Activated naive CD8-positive, alpha-beta T cell treated with anti-CD3 and anti-CD28 coated beads, Interleukin-2, amount 10 ng/mL, durations not matched to agents 7 days and 5 days (primary cell): Measurements from ENCODE around the gene METTL14. TPM values are rescaled to one million over a fixed set of nuclear protein-coding genes. Genes with fewer than 3 reads are reported as not detected.
A peak's percentile ranks its signal among the peaks of the same experiment; 100 is the strongest.

Experiments
- ATAC-seq: fragments of 150-1000 bp; cut with Tn5 transposase; one replicate; pipeline ENCODE4 v1.10.0; 2021; ENCODE audit warnings: low read depth, moderate library complexity
- POLR2A ChIA-PET: fragments of 350-600 bp; sonication (Branson Sonifier 250); formaldehyde crosslinking; loops from one replicate; lab custom pipeline; 2021; ENCODE audit warnings: antibody characterized with exemption; lab: Charles Lee
- DNase-seq: peaks from one replicate; pipeline ENCODE4 v3.0.0; 2021
- H3K27ac Mint-ChIP-seq: one replicate; pipeline ENCODE4 v1.8.0; 2022; ENCODE audit warnings: mild to moderate bottlenecking, mixed read lengths
- H3K27me3 Mint-ChIP-seq: one replicate; pipeline ENCODE4 v1.8.0; 2022; ENCODE audit warnings: mild to moderate bottlenecking, moderate library complexity, mixed read lengths
- H3K36me3 Mint-ChIP-seq: one replicate; pipeline ENCODE4 v1.8.0; 2021; ENCODE audit warnings: mild to moderate bottlenecking, mixed read lengths
- H3K4me1 Mint-ChIP-seq: one replicate; pipeline ENCODE4 v1.8.0; 2021; ENCODE audit warnings: mixed read lengths
- H3K4me3 Mint-ChIP-seq: one replicate; pipeline ENCODE4 v1.8.0; 2022; ENCODE audit warnings: mild to moderate bottlenecking, moderate library complexity, mixed read lengths
- H3K9me3 Mint-ChIP-seq: one replicate; pipeline ENCODE4 v1.8.0; 2021; ENCODE audit warnings: mixed read lengths
- total RNA-seq, 2 experiments: library from RNA; stranded (reverse); gene quantifications; one replicate each; pipeline ENCODE4 v1.2.3, GENCODE V29; 2021

The METTL14 gene
- total RNA-seq, 2 experiments from 2014 or later: 53.1 to 55.4 TPM

DNA sequence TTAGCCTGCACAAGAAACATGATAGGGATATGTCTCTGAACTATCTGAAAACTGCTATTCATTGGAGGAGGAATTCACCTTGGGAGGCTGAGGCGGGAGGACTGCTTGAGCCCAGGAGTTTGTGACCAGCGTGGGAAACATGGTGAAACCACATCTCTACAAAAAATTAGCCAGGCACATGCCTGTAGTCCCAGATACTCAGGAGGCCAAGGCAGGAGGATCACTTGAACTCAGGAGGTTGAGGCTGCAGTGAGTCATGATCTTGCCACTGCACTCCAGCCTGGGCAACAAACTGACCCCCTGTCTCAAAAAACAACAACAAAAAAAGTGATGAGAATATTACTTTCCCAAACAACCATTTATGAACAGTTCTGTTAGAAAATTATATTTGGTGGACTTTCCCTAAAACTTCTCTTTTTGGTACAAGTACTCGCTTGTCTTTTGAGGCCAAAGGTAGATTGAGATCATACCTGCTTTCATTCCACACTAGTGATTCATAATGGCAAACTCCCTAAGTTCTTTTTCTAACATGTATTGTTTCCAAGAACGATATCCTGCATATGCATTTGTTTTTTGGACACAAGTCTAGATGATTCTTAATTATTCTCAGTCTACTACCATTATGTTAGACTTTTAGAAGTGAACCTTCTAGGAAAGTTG is 33.4 kb downstream of the METTL14 start:
- peaks cover 11% of the 10 kb centered on the region for H3K36me3 Mint-ChIP-seq
- DNase-seq: no peak
- no peak overlapping the region for H3K4me3 Mint-ChIP-seq
- H3K4me1 Mint-ChIP-seq: no peaks in the 10 kb centered on the region
- POLR2A ChIA-PET: no interaction called here
- no peaks in the 10 kb centered on the region for H3K27me3 Mint-ChIP-seq
- no peak overlapping the region for H3K27ac Mint-ChIP-seq
- no peak for ATAC-seq
- no peaks in the 10 kb centered on the region for H3K9me3 Mint-ChIP-seq

DNA sequence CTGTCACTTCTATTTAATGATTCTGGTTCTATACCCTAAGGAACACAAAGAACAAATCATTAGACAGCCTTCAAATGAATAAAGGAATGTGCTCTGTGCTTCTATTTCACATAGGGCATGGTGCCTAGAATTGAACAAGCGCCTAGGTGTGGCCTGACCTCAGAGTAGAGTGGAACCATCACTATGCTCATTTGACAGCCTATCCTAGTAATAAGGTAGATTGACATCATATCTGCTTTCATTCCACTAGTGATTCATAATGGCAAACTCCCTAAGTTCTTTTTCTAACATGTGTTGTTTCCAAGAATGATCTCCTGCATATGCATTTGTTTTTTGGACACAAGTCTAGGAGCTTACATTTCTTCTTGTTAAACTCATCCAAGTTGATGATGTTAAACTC is 36.6 kb downstream of the METTL14 start:
- DNase-seq: no peak
- POLR2A ChIA-PET: no interaction called here
- Mint-ChIP-seq H3K4me1 (peaks cover 4% of the 10 kb centered on the region), H3K27ac (no peak overlapping the region), H3K27me3 (no peaks in the 10 kb centered on the region), H3K9me3 (no peaks in the 10 kb centered on the region), H3K4me3 (no peak overlapping the region), H3K36me3 (peaks cover 26% of the 10 kb centered on the region)
- no peak for ATAC-seq

GRCh38 chr4:118723369-118723768 is 38.2 kb downstream of the METTL14 start:
- POLR2A ChIA-PET: no interaction called here
- no peaks in the 10 kb centered on the region for H3K9me3 Mint-ChIP-seq
- no peaks in the 10 kb centered on the region for H3K27me3 Mint-ChIP-seq
- peaks cover 8% of the 10 kb centered on the region for H3K4me1 Mint-ChIP-seq
- peaks cover 30% of the 10 kb centered on the region for H3K36me3 Mint-ChIP-seq
- DNase-seq (no peak), ATAC-seq (no peak)
- no peak overlapping the region for H3K4me3 Mint-ChIP-seq
- H3K27ac Mint-ChIP-seq: no peak overlapping the region

- ATAC-seq: no peak
- Mint-ChIP-seq H3K27me3 (no peaks in the 10 kb centered on the region), H3K4me1 (peaks cover 18% of the 10 kb centered on the region), H3K36me3 (peaks cover 33% of the 10 kb centered on the region), H3K27ac (no peak overlapping the region), H3K9me3 (no peaks in the 10 kb centered on the region), H3K4me3 (no peak overlapping the region)
- DNase-seq: no peak
- POLR2A ChIA-PET: interaction anchor here (1.4 kb wide), 1 partner anchor 42 kb away, joined by 4 read pairs; the partner anchor contains the start of gene METTL14
Measured at GRCh38 chr4:118727360-118727759, 42.2 kb downstream of the METTL14 start.

DNA sequence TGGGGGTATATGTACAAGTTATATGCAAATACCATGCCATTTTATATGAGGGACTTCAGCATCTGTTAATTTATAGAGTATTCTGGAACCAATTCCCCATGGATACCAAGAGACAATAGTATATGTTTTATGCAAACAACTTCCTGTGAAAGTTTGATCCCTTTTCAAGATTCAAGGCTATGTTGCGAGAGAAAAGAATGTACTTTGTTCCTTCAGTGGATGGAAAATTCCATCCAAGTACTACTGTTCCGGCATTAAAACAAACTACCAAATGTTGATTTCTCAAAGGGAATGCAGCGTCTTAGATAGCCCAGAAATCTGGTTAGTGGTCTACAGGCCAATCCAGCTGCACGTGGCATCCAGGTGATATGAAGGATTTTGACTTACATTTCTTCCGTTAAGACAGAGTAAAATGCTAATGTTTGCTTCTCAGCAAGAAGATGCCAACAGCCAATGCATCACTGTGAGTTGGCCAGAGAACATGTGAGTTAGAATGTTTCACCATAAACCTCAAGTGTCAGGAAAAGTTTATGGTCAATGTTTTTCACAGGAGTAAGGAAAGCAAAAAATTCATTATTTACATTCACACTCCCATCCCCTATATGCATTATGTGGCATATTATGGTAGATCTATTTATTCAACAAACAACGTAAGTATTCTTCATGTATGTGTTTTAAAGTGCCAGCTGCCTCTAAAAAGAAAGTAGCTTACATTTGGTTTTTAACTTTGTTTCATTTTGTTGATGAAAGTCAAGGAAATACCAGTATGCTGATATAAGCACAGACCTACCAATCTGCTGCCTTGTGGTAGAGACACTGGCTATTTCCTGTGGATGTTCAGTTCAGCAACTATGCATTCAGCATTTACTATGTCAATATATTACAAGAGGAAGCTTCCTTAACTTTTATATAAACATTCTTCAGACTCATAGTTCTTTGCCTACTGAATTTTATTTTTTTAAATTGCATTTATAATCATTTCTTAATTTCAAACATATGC is 44.4 kb downstream of the METTL14 start:
- POLR2A ChIA-PET: no interaction called here
- Mint-ChIP-seq H3K36me3 (peaks cover 35% of the 10 kb centered on the region), H3K4me1 (peaks cover 14% of the 10 kb centered on the region), H3K27ac (peak overlapping the region; percentile 78), H3K9me3 (no peaks in the 10 kb centered on the region), H3K27me3 (no peaks in the 10 kb centered on the region), H3K4me3 (peak overlapping the region; percentile 60)
- DNase-seq (no peak), ATAC-seq (peak; percentile 97)

GRCh38 chr4:118730683-118731082 is 45.5 kb downstream of the METTL14 start:
- Mint-ChIP-seq H3K27me3 (no peaks in the 10 kb centered on the region), H3K9me3 (no peaks in the 10 kb centered on the region), H3K4me1 (peaks cover 14% of the 10 kb centered on the region), H3K36me3 (peaks cover 29% of the 10 kb centered on the region), H3K4me3 (no peak overlapping the region), H3K27ac (no peak overlapping the region)
- ATAC-seq (no peak), DNase-seq (no peak)
- POLR2A ChIA-PET: no interaction called here

- H3K27ac Mint-ChIP-seq: no peak overlapping the region
- H3K36me3 Mint-ChIP-seq: peaks cover 19% of the 10 kb centered on the region
- H3K9me3 Mint-ChIP-seq: no peaks in the 10 kb centered on the region
- ATAC-seq (no peak), DNase-seq (no peak)
- POLR2A ChIA-PET: no interaction called here
- H3K27me3 Mint-ChIP-seq: no peaks in the 10 kb centered on the region
- peaks cover 11% of the 10 kb centered on the region for H3K4me1 Mint-ChIP-seq
- H3K4me3 Mint-ChIP-seq: no peak overlapping the region
Measured at GRCh38 chr4:118732591-118733330, 47.6 kb downstream of the METTL14 start.

DNA sequence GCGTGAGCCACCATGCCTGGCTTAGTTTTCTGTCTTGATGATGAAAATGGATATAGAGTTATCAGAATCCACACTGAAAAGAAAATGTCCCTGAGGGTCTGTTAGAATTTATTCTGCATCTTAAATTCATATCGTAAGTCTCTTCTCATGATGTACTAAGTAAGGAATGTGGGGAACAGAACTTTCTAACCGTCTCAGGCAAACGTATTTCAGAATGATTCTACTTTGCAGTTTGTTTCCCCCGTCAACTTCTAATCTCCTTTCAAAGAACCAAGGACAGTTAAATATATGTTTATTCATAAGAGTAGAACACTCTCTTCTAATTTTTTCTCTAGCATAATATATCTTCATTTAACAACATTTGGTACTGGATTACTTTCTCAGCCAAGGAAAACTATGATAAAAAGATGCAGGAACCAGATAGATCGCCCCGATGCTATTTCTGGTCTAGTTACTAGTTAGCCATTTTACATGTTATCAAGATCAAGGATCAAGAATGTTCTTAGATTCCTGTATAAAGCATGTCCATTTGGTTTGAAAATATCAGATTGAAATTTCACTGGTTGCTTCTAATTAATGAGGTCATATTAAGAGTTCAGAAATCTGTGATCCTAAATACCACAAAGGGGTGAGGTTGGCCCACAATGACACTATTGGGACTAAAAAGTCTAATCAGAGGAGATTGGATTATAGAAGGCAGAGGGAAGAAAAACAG is 49.5 kb downstream of the METTL14 start:
- no peak for DNase-seq
- ATAC-seq: no peak
- no peaks in the 10 kb centered on the region for H3K9me3 Mint-ChIP-seq
- peaks cover 9% of the 10 kb centered on the region for H3K4me1 Mint-ChIP-seq
- no peak overlapping the region for H3K4me3 Mint-ChIP-seq
- POLR2A ChIA-PET: interaction anchor here (0.6 kb wide), 1 partner anchor 16 kb away, joined by 3 read pairs; no protein-coding TSS in a partner anchor
- no peaks in the 10 kb centered on the region for H3K27me3 Mint-ChIP-seq
- H3K36me3 Mint-ChIP-seq: peaks cover 15% of the 10 kb centered on the region
- no peak overlapping the region for H3K27ac Mint-ChIP-seq

DNA sequence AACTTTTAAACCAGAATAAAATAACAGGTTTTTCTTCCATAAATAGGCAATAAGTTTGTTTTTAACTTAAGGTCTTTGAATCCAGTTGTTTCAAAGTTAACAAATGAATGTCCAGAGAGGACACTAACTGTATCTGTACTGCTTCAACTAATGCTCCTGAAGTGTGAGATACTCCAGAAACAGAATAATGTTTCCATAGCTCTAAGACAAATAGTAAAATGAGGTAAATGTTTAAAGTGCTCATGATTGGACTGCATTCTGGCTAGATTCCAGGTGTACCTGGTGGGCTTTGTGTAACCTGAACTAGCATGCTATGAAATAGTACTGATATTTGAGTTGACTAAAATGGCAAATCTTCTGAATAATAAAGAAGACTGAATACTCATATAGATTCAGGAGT is 51.7 kb downstream of the METTL14 start:
- no peak for DNase-seq
- Mint-ChIP-seq H3K4me3 (no peak overlapping the region), H3K27ac (no peak overlapping the region), H3K9me3 (no peaks in the 10 kb centered on the region), H3K27me3 (no peaks in the 10 kb centered on the region), H3K36me3 (peaks cover 12% of the 10 kb centered on the region), H3K4me1 (no peaks in the 10 kb centered on the region)
- POLR2A ChIA-PET: no interaction called here
- no peak for ATAC-seq

DNA sequence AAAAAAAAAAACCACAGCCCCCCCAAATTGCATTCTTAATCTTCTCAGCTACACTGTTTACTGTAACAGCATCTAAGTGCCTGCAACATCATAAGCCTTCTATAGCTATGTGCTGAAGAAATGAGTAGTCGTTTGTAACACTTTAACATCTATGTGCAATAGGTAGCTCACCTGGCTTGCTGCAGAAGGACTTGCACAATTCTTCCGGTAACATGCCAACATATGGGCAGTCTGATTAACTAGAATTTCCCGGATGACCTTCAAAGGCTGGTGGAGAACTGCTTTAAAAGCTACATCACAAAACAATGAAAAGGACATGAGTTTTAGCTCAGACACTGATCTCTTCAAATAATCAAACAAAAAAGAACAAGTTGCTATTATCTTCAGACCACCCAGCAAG is 52.9 kb downstream of the METTL14 start:
- H3K4me3 Mint-ChIP-seq: no peak overlapping the region
- ATAC-seq (no peak), DNase-seq (no peak)
- no peaks in the 10 kb centered on the region for H3K9me3 Mint-ChIP-seq
- no peak overlapping the region for H3K27ac Mint-ChIP-seq
- POLR2A ChIA-PET: interaction anchor here (0.7 kb wide), 1 partner anchor 742 kb away, joined by 3 read pairs; no protein-coding TSS in a partner anchor
- H3K27me3 Mint-ChIP-seq: no peaks in the 10 kb centered on the region
- H3K36me3 Mint-ChIP-seq: peaks cover 12% of the 10 kb centered on the region
- H3K4me1 Mint-ChIP-seq: no peaks in the 10 kb centered on the region

- POLR2A ChIA-PET: no interaction called here
- Mint-ChIP-seq H3K27me3 (no peaks in the 10 kb centered on the region), H3K36me3 (peaks cover 10% of the 10 kb centered on the region)
Measured at GRCh38 chr4:118739022-118739713, 54.0 kb downstream of the METTL14 start.

DNA sequence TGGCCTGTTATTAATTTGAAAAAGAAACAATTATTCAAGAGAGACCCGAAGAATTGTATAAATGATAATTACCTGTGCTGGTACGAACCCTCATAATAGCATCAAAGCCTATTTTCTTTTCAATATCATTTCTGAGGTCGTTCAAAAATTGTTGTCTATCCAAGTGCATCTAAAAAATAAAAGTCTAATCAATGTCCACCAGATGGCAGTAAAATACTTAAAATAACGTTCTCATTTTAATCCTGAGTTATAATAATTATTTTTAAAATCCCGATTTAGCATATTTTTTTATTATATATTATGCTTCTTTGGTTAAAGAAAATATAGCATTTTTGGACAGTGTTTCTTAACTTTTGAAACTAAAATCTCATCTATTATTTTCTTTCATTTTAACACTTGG is 55.7 kb downstream of the METTL14 start:
- Mint-ChIP-seq H3K27me3 (no peaks in the 10 kb centered on the region), H3K4me3 (no peak overlapping the region), H3K9me3 (no peaks in the 10 kb centered on the region), H3K27ac (no peak overlapping the region), H3K36me3 (peaks cover 10% of the 10 kb centered on the region), H3K4me1 (no peaks in the 10 kb centered on the region)
- ATAC-seq (no peak), DNase-seq (no peak)
- POLR2A ChIA-PET: no interaction called here

More at GRCh38 chr4:118739022-118739713, 54.0 kb downstream of the METTL14 start:
- H3K4me1 Mint-ChIP-seq: no peaks in the 10 kb centered on the region
- no peak for ATAC-seq
- DNase-seq: no peak
- no peak overlapping the region for H3K4me3 Mint-ChIP-seq
- no peak overlapping the region for H3K27ac Mint-ChIP-seq
- no peaks in the 10 kb centered on the region for H3K9me3 Mint-ChIP-seq
